Keratinocyte (primary cell): ENCODE data around the gene ZNF26.

Experiments
- EZH2 ChIP-seq: IDR thresholded peaks from one replicate; pipeline ENCODE4 v1.6.1; 2012; ENCODE audit warnings: inconsistent platforms, mild to moderate bottlenecking, low read length, moderate library complexity
- TF ChIP-seq, protein P1 (sequence below), 3 experiments: IDR thresholded peaks in 1 of 3; conservative IDR thresholded peaks in 1 of 3; optimal IDR thresholded peaks in 1 of 3; 2 replicates in 2 of 3; 3 replicates in 1 of 3; pipeline versions ENCODE3 to v1.5.1; 2011; ENCODE audit warnings: low read length in 3 of 3, mild to moderate bottlenecking in 3 of 3, moderate library complexity in 2 of 3, control low read depth in 1 of 3, inconsistent platforms in 1 of 3; ENCODE audit not compliant: insufficient read depth in 2 of 3; ENCODE audit errors: extremely low read depth in 1 of 3

GRCh38 chr12:133046698-133047097 lies 60.5 kb downstream of the ZNF26 start:
- TF ChIP-seq, protein P1, sequence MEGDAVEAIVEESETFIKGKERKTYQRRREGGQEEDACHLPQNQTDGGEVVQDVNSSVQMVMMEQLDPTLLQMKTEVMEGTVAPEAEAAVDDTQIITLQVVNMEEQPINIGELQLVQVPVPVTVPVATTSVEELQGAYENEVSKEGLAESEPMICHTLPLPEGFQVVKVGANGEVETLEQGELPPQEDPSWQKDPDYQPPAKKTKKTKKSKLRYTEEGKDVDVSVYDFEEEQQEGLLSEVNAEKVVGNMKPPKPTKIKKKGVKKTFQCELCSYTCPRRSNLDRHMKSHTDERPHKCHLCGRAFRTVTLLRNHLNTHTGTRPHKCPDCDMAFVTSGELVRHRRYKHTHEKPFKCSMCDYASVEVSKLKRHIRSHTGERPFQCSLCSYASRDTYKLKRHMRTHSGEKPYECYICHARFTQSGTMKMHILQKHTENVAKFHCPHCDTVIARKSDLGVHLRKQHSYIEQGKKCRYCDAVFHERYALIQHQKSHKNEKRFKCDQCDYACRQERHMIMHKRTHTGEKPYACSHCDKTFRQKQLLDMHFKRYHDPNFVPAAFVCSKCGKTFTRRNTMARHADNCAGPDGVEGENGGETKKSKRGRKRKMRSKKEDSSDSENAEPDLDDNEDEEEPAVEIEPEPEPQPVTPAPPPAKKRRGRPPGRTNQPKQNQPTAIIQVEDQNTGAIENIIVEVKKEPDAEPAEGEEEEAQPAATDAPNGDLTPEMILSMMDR (optimal IDR thresholded peaks at IDR 0.05 in 1 of 3, IDR thresholded peaks at IDR 0.05 in 1 of 3, conservative IDR thresholded peaks at IDR 0.05 in 1 of 3; ENCODE audit: extremely low read depth in 1 of 3, insufficient read depth in 2 of 3, low read length in 3 of 3): no peak
- no peak for TF ChIP-seq EZH2
